T-helper 17 cell (primary cell): Measurements from ENCODE around the gene USP16. TPM values are rescaled to one million over a fixed set of nuclear protein-coding genes. Genes with fewer than 3 reads are reported as not detected.
"Not testable (repeated sequence)": the region's sequence is repeated elsewhere in the genome, so short reads cannot be mapped to it uniquely, and the experiment has no call there.

ENCODE experiments used
- ATAC-seq: fragments of 150-1000 bp; cut with Tn5 transposase; 2 replicates; pipeline ENCODE4 v1.10.0; 2021; ENCODE audit warnings: mild to moderate bottlenecking, moderate library complexity
- DNase-seq, 3 donors: peaks; one replicate each; pipeline versions ENCODE4 v3.0.0 to v3.0.0-alpha.2; 2020 to 2021
- H3K9me3 ChIP-seq: one replicate; pipeline ENCODE4 v1.7.0; 2013; ENCODE audit warnings: low read length, mild to moderate bottlenecking; ENCODE audit not compliant: control insufficient read depth, poor library complexity, severe bottlenecking
- H3K27ac Mint-ChIP-seq: one replicate; pipeline ENCODE4 v1.8.0; 2022; ENCODE audit warnings: mild to moderate bottlenecking, moderate library complexity, mixed read lengths
- H3K27me3 Mint-ChIP-seq: one replicate; pipeline ENCODE4 v1.8.0; 2022; ENCODE audit warnings: mixed read lengths
- H3K36me3 Mint-ChIP-seq: one replicate; pipeline ENCODE4 v1.8.0; 2022; ENCODE audit warnings: low read depth, mixed read lengths
- H3K4me1 Mint-ChIP-seq: one replicate; pipeline ENCODE4 v1.8.0; 2022; ENCODE audit warnings: mild to moderate bottlenecking, mixed read lengths
- H3K4me3 Mint-ChIP-seq: one replicate; pipeline ENCODE4 v1.8.0; 2022; ENCODE audit warnings: mild to moderate bottlenecking, moderate library complexity, mixed read lengths
- total RNA-seq, 4 donors: library from RNA in 2 of 4; stranded (reverse) in 2 of 4; gene quantifications; one replicate each; pipeline ENCODE4 v1.2.3 and lab custom pipeline; 2022 to 2026

USP16 gene
- total RNA-seq, 2 donors from 2014 or later: 65.5 to 75.3 TPM

DNA sequence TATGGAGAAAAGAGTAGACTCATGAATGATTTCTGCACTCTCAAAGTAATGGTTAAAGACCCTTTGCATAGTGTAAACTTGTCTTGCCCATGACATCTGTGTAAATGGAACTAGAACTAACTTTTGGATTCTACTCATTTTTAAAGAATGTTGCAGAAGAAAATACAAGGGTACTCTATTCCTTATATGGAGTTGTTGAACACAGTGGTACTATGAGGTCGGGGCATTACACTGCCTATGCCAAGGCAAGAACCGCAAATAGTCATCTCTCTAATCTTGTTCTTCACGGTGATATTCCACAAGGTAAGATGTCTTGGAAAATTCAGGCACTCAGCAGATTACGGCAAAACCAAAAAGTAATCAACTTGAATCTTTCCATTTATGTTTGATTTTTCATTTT is 29.2 kb downstream of the USP16 start:
- no peaks in the 10 kb centered on the region for H3K9me3 ChIP-seq
- Mint-ChIP-seq H3K4me1 (peaks cover 3% of the 10 kb centered on the region), H3K27me3 (no peaks in the 10 kb centered on the region), H3K4me3 (no peak overlapping the region), H3K36me3 (no peaks in the 10 kb centered on the region), H3K27ac (no peak overlapping the region)
- ATAC-seq (no peak), DNase-seq (no peak)

DNA sequence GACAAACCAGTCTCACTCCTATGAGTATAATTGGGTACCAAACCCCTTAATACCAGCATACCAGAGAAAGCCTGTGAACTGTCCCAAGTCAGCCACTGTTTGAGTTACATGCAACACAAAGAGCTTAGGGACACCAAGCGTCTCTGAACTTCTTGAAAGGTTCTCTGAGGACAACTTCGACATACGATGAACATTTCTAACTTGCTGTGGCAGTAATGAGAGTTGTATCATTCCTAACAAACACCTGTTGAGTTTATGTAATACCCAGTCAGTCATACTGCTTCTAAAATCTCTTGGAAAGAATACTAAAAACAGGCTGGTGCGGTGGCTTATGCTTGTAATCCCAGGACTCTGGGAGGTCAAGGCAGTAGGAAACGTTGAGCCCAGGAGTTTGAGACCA is 30.6 kb downstream of the USP16 start:
- no peaks in the 10 kb centered on the region for H3K9me3 ChIP-seq
- Mint-ChIP-seq H3K36me3 (no peaks in the 10 kb centered on the region), H3K27me3 (no peaks in the 10 kb centered on the region), H3K4me1 (peaks cover 3% of the 10 kb centered on the region), H3K27ac (peak overlapping the region; percentile 49), H3K4me3 (no peak overlapping the region)
- DNase-seq (no peak), ATAC-seq (no peak)

DNA sequence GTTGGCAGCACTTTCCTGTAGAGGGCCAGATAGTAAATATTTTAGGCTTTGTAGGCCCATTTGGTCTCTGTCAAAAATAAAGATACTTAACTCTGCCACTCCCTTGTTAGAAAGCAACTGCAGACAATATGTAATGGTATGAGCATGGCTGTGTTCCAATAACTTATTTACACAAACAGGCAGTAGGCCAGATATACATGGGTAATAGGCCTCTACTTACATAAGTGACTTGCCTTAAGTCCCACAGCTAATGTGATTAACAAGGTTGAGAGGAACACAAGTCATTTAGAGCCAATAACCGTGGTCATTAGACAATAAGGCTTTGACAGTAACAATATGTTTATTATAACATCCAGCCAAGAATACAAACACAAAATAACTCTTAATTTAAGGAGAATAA is 31.5 kb downstream of the USP16 start:
- ATAC-seq (peak; percentile 23), DNase-seq (no peak)
- Mint-ChIP-seq H3K27ac (peak overlapping the region; percentile 49), H3K36me3 (no peaks in the 10 kb centered on the region), H3K4me1 (peaks cover 3% of the 10 kb centered on the region), H3K27me3 (no peaks in the 10 kb centered on the region), H3K4me3 (peak overlapping the region; percentile 2)
- H3K9me3 ChIP-seq: no peaks in the 10 kb centered on the region

DNA sequence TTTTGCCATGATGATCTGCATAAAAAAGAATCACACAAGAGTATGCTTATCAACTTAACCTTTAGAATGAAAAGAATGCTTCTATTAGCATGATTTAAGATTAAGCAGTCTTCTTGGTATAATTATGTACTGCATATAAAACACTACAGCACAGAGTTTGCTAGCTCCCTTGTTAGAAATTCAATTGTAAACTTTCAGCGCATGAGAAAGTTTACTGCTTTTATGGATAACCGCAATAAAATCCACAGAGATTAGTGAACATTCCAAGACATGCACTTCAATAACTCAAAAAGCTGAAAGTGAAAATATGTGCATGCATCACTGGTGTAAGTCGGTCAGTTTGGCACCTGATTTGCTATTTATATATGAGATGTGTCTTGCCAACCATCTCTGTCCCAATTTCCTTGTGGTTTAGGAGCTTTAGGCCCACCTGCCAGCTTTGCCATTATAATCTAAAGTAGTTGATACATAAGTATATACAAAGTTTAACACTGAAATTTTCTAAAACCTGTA is 32.1 kb downstream of the USP16 start:
- peaks cover 3% of the 10 kb centered on the region for H3K4me1 Mint-ChIP-seq
- no peak overlapping the region for H3K4me3 Mint-ChIP-seq
- ATAC-seq: no peak

DNA sequence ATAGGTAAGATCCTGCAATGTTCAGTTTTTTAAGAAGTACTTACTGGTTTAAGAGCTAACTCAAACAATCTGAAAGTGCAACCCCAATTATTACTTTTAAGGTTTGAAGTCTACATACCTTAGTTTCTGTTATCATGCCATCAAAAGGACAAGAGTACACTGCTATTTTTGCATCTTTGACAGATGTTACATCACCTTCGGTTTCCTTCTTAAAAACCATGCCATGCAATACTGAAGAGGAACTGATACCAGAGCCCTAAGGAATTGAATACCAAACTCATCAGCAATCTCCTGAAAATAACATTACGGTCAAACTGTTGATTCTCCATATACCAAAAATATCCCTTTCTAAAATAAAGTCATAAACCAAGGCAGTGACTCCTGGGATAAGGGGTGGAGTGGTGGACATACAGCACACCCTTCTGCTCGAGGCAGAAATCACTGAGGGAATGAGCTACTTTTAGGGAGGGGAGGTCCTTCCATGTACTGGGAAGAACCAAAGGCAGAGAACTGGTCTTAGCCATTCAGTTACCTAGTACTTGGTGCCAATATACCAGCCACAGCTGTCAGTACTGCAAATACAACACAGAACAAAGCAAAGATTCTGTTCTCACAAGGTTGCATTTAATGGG is 40.5 kb downstream of the USP16 start:
- ATAC-seq (no peak), DNase-seq (no peak)
- Mint-ChIP-seq H3K27me3 (no peaks in the 10 kb centered on the region), H3K4me3 (no peak overlapping the region), H3K27ac (peak overlapping the region; percentile 6), H3K4me1 (peaks cover 2% of the 10 kb centered on the region), H3K36me3 (peaks cover 2% of the 10 kb centered on the region)
- H3K9me3 ChIP-seq: no peaks in the 10 kb centered on the region

More for the DNA sequence above, 32.1 kb downstream of the USP16 start:
- Mint-ChIP-seq H3K36me3 (no peaks in the 10 kb centered on the region), H3K27ac (peak overlapping the region; percentile 49), H3K27me3 (no peaks in the 10 kb centered on the region)
- no peaks in the 10 kb centered on the region for H3K9me3 ChIP-seq
- no peak for DNase-seq

DNA sequence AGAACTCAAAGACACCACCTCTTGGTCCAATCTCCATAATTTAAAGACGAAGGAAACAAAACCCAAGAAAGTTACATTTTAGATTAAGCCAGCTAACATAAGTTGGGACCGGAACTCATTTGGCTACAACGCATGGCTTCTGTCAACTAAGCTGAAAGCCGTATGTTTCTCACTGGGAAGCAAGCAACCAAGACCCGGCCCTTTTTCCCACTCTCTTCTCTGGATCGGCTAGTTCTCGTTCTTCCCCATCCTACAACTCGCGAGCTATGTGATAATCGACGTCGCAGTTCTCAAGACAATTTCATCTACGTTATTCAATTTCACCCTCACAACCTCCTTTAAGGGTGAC is 48.4 kb downstream of the USP16 start:
- no peaks in the 10 kb centered on the region for H3K27me3 Mint-ChIP-seq
- ATAC-seq: no peak
- H3K4me1 Mint-ChIP-seq: peaks cover 36% of the 10 kb centered on the region
- peak overlapping the region; percentile 100 for H3K4me3 Mint-ChIP-seq
- DNase-seq: no peak
- H3K36me3 Mint-ChIP-seq: peaks cover 3% of the 10 kb centered on the region
- no peaks in the 10 kb centered on the region for H3K9me3 ChIP-seq
- peak overlapping the region; percentile 100 for H3K27ac Mint-ChIP-seq

DNA sequence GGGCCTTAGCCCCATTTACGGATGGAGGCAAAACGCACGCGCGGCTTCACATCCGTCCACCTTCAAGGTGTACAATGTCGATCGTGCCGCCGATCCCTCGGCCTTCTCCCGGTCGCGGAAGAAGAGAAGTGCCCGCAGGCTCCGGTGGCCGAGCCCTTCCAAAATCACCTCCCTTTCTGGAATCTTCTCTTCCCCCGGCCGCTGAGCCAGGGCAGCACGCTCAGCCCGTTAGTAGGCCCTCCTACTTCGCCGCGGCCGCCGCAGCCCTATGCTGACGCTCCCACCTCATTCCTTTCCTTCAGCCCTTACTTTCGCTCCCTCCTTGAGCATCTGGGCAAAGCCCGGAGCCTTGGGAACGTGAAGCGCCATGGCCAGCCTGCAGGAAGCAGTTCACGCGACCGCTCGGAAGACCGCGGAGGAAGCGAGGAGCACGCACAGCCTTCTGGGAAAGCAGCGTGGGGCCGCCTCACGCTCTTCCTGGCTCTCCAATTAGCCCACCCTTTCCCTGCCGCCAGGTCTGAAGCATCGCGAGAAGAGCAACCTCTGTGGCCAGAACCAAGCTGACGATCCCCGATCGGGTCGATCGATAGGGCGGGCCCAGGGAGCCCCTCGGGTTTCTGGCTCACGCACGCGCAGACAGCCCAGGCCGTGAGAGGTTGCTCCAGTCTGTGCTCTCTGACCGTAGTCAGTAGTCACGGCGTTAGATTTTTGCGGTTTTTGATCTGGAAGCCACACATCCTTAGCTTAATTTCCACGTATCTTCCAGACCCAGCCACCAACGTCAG is 48.9 kb downstream of the USP16 start, which contains the start of gene CCT8:
Gene CCT8, minus strand, starts transcription at position 427 of the 785 bp plus-strand sequence. Its CDS starts 58 bp downstream, at position 369.
- Mint-ChIP-seq H3K4me1 (peaks cover 38% of the 10 kb centered on the region), H3K27ac (peak within 1 kb of the TSS; percentile 100), H3K36me3 (peaks cover 3% of the 10 kb centered on the region), H3K4me3 (peak within 1 kb of the TSS; percentile 100), H3K27me3 (no peaks in the 10 kb centered on the region)
- ATAC-seq: peak; percentile 93
- no peaks in the 10 kb centered on the region for H3K9me3 ChIP-seq
- peak; percentile 94 to 97 (median 97) for DNase-seq

DNA sequence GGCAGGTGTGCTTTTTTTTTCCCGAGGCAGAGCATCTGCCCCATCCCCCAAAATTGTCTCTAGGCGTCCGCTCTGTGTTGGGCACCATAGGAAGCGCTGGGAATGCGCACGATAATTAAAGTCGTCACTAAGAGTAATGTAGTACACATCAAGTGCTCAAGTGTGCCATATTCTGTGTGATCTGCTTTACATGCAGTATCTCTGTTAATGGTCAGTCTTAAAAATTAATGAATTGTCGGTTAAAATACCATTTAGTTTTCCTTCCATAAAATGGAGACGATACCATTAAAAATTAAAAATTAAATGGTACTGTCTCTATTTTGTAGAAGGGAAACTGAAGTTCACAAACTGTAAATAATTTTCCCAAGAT is 49.5 kb downstream of the USP16 start:
- ATAC-seq: peak; percentile 25
- no peaks in the 10 kb centered on the region for H3K9me3 ChIP-seq
- Mint-ChIP-seq H3K4me3 (peak overlapping the region; percentile 100), H3K36me3 (peaks cover 3% of the 10 kb centered on the region), H3K4me1 (peaks cover 43% of the 10 kb centered on the region), H3K27ac (peak overlapping the region; percentile 100), H3K27me3 (no peaks in the 10 kb centered on the region)
- DNase-seq: no peak

DNA sequence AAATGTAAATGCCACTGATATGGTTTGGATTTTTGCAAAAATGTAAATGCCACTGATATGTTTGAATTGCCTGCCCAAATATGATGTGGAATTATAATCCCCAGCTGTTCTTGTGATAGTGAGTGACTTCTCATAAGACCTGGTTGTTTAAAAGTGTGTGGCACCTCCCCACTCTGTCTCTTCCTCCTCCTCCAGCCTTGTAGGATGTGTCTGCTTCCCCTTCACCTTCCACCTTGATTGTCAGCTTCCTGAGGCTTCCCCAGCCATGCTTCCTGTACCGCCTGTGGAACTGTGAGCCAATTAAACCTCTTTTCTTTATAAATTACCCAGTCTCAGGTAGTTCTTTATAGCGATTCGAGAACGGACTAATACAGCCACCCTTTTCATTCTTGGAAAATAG is 50.3 kb downstream of the USP16 start:
- Mint-ChIP-seq H3K27me3 (no peaks in the 10 kb centered on the region), H3K36me3 (peaks cover 3% of the 10 kb centered on the region), H3K27ac (no peak overlapping the region), H3K4me3 (peak overlapping the region; percentile 7), H3K4me1 (peaks cover 47% of the 10 kb centered on the region)
- ATAC-seq: no peak
- H3K9me3 ChIP-seq: no peaks in the 10 kb centered on the region
- DNase-seq: no peak

DNA sequence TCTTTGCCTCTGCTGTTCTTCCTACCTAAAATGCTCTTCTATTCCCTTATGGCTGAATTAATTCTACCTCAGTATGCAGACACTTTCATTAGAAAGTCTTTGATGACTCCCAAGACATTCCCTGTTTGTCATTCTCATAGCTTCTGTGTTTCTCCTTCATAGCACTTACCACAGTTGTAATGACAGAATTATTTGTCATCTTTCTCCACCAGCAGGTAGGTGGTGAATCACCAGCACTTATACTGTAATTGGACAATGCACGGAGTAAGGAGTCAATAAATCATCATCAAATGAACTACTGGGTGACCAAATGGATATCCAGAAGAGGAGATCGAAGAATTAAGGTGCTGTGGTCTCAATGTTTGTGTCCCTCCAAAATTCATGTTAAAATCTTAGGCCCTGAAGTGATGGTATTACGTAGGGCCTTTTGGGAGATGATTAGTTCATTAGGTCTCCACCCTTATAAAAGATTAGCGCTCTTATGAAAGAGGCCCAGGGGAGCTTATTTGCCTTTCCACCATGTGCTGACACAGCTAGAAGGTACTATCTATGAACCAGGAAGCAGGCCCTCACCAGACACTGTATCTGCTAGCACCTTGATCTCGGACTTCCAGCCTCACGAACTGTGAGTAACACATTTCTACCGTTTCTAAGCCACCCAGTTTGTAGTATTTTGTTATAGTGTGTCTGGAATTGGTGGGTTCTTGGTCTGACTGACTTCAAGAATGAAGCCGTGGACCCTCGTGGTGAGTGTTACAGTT is 51.4 kb downstream of the USP16 start:
- no peak for DNase-seq
- Mint-ChIP-seq H3K4me1 (peaks cover 54% of the 10 kb centered on the region), H3K36me3 (peaks cover 3% of the 10 kb centered on the region), H3K4me3 (peak overlapping the region; percentile 67), H3K27me3 (no peaks in the 10 kb centered on the region), H3K27ac (peak overlapping the region; percentile 90)
- no peaks in the 10 kb centered on the region for H3K9me3 ChIP-seq
- no peak for ATAC-seq

DNA sequence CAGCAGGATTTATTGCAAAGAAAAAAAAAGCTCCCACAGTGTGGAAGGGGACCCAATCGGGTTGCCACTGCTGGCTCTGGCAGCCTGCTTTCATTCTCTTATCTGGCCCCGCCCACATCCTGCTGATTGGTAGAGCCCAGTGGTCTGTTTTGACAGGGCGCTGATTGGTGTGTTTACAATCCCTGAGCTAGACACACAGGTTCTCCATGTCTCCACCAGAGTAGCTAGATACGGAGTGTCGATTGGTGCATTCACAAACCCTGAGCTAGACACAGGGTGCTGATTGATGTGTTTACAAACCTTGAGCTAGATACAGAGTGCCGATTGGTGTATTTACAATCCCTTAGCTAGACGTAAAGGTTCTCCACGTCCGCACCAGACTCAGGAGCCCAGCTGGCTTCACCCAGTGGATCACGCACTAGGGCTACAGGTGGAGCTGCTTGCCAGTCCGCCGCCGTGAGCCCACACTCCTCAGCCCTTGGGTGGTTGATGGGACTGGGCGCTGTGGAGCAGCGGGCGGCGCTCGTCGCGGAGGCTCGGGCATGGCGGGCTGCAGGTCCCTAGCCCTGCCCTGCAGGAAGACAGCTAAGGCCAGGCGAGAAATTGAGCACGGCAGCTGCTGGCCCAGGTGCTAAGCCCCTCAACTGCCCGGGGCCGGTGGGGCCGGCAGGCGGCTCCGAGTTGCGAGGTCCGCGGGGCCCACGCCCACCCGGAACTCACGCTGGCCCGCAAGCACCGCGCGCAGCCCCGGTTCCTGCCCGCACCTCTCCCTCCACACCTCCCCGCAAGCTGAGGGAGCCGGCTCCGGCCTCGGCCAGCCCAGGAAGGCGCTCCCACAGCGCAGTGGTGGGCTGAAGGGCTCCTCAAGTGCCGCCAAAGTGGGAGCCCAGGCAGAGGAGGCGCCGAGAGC is 52.5 kb downstream of the USP16 start:
- DNase-seq: peak; percentile 48 to 63 (median 58)
- ATAC-seq: peak; percentile 9
- H3K27me3 Mint-ChIP-seq: not testable (repeated sequence)

DNA sequence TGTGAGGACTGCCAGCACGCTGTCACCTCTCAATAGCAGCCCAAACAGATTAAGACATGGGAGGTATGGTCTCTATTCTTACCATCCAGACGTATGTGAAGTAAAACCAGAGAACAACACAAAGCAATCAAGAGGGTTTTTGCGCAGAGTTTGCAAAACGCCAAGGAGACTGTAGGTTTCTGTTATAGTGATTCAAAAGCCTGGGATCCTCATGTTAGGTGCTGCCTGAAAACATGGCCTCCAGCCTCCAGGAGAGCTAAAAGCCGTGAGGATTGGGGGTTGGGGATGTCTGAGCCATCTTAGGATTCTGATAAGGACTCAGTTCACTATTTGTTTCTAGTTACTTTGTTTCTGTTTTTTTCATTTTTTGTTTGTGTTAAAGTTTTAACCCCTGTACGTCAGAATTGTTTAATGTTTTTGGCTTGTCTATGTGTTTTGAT is 53.2 kb downstream of the USP16 start:
- no peak for ATAC-seq
- DNase-seq: no peak
- no peaks in the 10 kb centered on the region for H3K9me3 ChIP-seq
- H3K27ac Mint-ChIP-seq: peak overlapping the region; percentile 90
- H3K36me3 Mint-ChIP-seq: peaks cover 3% of the 10 kb centered on the region
- peaks cover 42% of the 10 kb centered on the region for H3K4me1 Mint-ChIP-seq
- H3K27me3 Mint-ChIP-seq: no peaks in the 10 kb centered on the region
- peak overlapping the region; percentile 89 for H3K4me3 Mint-ChIP-seq

More for the DNA sequence above, 52.5 kb downstream of the USP16 start:
- not testable (repeated sequence) for H3K36me3 Mint-ChIP-seq, H3K9me3 ChIP-seq
- peak overlapping the region; percentile 90 for H3K27ac Mint-ChIP-seq
- H3K4me1 Mint-ChIP-seq: peaks cover 48% of the 10 kb centered on the region
- peak overlapping the region; percentile 89 for H3K4me3 Mint-ChIP-seq
